HG03064 (cell line): ENCODE results near the gene PTGES2.
A peak's percentile ranks its signal among the peaks of the same experiment; 100 is the strongest.

Source experiments
- ATAC-seq: cut with Tn5 transposase; IDR thresholded peaks from one replicate; pipeline ENCODE4 v1.9.1; 2021; ENCODE audit warnings: low read depth; ENCODE audit not compliant: unreplicated experiment

Gene PTGES2

DNA sequence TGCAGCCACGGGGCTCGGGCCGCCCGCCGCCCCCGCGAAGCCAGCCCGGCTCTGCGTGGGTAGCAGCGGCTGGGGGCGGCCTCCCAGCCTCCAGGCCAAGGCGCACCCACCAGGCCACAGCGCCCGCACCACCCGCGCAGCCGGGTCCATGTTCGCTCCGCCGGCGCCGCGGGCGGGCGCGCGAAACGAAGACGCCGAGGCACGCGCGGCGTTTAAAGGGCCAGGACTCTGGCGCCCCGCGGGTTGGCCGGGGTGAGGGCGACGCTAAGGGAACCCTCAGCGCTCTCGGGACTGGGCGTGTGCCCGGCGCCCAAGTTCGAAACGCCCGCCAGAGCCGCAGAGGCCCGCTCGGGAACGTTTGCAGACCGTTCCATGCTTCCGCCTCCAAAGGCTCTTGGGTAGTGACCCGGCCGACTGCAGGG, at the start of gene PTGES2:
Gene PTGES2, minus strand, starts transcription at position 162 of the 422 bp plus-strand sequence. Its CDS starts 12 bp downstream, at position 150.
- peak; percentile 66 for ATAC-seq

DNA sequence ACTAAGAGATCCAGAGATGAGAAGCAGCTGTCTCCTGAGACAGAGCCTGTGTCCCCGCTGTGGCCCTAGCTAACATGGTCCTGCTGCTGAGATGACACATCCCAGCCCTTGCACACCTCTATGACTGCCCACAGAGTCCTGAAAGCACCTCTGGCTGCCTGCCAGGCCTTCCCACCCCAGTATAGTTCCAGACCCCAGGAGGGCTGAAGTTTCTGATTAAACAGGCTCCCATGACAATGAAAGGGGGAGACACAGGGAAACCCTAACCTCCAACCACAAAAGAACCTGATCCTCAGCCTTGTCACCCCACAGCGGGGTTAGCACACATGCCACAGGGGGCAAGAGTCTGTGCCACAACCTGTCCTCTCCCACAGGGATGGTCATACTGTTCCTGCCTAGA, 48.2 kb upstream of the PTGES2 start:
- no peak for ATAC-seq

DNA sequence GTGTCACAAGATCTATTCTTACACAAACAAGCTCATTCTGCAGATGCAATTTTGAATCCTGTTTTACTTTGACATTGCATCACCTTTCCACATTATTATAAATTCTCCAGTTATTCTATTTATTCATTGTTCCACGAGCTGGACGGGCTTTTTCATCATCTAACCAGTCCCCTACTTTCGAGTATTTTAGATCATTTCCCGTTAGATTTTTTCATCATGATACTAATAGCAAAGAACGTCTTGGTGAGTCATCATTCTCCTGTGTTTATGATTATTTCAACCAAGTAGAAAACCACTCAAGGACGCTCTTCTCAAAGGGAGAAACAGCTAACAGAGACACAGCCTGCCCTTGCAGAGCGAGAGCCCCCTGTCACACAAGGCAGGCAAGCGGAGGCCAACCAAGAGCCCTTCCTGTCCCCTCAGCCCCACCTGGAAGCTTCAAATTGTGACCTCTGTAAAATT, 47.6 kb upstream of the PTGES2 start:
- no peak for ATAC-seq

DNA sequence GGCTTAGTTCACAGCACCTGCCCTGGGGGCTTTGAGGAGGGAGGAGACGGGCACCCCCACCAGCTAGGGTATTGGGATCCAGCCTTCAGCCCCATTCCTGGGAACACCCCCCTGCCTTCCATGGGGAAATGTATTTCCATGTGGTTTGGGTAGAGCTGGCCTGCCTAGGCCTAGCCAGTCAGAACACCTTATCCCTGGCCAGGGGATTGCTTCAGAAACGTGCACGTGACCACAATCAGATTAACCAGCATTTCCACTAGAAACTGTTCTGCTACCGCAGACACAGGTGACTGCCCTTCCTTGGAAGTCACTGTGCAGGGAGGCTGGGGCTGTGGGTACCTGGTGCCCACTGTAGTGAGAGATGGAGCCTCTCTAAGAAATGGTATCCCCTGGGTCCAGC, 46.5 kb upstream of the PTGES2 start:
- no peak for ATAC-seq

DNA sequence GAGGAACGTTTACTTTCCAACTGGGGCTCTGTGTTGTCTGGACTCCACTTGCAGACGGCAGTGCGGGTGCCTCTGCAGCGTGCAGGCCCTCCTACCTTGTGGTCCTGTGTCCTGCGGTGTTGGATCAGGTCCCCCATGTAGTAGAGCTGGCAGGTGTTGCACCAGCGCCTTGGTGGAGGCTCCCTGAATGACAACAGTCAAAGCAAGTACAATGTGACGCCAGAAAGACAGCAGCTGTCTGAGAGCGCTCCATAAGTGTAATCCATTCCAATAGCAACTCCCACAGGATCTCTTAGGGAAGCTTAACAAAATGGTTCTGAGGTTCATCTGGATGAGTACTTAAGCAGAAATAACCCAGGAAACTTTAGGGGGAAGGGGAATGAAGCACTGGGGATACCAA, 42.4 kb upstream of the PTGES2 start:
- no peak for ATAC-seq

DNA sequence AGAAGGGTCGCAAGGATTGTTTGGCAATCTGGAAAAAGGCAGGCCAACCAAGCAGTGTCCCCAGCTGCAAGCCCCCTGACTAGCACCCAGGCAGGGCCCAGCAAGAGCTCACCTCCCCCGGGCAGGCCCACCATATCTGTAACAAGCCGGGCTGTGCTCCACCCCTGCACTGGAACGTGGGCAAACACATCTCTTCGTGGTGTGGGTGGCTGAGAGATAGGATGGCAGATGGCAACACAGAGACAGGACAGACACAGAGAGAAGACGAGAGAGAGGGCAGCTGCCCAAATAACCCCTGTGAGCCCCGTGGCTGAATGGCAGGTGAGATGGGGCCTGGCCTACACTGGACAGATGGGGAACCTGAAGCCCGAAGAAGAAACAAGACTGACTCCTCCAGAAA, 42.0 kb upstream of the PTGES2 start:
- ATAC-seq: no peak

DNA sequence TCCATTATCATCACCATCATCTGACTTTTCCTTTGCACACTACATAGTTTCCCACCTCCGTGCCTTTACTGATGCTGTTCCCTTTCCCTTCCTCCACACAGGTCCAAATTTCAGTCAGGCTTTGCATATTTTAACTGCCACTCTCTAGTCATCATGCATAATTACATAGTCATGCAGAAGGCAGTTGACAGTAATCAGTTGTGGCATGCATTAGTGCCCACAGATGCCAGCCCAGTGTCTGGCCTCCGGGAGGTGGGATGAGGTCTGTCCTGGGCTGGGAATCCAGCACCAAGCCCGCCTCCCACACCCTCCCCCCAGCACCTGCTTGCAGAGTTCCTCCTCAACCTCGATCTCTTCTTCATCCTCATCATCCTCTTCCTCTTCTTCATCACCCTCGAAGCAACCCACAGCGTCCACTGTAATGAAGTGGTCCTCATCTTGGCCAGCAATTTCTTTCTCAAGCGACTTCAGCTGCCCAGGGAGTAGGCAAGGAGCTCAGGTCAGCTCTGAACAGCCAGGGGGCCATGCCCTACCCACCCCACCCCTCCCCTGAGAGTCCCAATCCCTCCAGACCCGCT, 41.3 kb upstream of the PTGES2 start:
- ATAC-seq: no peak

DNA sequence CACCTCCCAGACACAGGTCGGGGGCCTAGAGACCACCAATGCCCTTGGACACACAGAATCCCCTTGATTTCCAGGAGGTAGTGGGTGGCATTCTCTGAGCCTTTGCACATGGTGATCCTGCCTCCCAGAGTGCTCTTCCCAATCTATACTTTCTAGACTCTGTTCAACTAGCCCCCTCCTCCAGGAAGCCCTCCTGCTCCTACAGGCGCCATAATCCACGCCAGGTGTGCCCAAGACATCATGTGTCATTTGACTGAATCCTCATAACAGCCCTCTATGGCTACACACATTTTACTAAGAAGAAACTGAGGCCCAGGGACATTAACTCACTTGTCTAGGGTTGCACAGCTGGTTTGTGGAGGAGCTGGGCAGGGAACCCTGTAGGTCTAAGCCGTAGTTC, 39.7 kb upstream of the PTGES2 start:
- no peak for ATAC-seq

DNA sequence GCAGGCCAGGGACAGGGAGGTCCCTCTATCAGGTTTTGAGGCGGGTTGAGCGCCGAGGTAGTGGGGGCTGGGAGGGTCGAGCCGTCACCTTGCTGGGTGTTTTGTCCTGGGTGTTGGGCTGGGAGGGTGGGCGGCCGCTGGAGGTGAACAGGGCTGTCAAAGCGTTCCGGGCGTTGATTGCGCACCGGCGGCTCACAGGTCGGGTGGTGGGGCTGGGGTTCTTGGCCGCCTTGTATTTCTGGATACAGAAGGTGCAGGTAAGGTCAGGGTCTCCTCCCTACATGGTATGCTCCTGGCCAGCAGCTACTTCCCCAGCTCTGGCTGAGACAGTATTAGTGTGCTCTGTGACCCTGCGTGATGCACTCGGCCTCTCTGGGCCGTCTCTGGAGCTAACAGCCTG, 38.6 kb upstream of the PTGES2 start:
- ATAC-seq: no peak

DNA sequence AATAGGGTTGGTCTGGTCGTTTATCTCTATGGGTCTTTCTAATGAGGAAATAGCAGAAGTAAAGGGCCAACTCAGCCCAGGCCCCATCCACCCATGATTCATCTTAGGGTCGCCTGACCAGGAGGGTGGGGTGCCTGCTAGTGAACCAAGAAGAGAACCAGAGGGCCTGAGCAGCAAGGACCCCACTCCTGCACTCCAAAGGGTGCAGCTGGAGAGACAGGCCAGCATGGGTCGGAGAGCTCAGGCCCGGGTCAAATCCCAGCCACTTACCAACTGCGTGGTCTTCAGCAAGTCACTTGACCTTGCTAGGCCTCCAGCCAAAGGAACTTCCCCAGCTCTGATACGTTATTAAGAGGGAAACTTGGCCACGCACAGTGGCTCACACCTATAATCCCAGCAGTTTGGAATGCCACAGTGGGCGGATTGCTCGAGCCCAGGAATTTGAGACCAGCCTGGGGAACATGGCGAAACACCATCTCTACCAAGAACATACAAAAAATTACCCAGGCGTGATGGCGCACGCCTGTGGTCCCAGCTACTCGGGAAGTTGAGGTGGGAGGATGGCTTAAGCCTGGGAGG, 36.9 kb upstream of the PTGES2 start:
- ATAC-seq: no peak

DNA sequence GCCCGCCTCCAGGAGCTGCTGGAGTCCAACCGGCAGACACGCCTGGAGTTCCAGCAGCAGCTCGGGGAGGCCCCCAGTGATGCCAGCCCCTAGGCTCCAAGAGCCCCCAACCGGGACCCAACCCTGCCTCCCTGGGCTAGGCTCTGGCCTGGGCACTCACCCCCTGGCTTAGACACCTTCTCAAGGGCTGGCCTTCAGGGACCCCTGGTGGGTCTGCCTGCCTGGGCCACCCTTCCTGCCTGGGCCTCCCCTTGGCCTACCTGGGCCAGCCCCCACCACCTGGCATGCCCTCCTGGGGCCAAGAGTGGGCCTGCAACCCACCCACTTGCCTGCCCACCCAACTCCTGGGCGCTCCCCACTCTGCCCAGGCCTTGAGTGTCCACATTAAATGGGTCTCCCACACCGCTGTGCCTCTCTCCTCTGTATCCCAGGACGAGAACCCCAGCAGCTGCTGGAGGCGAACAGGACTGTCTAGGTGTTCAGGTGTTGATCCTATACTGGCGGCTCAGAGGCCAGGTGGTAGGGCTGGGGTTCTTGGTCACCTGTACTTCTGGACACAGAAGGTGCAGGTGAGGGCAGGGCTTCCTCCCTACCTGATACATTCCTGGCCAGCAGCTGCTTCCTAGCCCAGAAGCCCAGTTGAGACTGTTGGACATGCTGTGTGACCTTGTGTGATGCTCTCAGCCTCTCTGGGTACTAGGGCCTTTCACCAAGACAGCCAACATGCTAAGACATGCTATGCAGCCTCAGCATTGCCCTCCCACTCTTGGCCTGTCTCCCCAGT, 36.2 kb upstream of the PTGES2 start:
- no peak for ATAC-seq

DNA sequence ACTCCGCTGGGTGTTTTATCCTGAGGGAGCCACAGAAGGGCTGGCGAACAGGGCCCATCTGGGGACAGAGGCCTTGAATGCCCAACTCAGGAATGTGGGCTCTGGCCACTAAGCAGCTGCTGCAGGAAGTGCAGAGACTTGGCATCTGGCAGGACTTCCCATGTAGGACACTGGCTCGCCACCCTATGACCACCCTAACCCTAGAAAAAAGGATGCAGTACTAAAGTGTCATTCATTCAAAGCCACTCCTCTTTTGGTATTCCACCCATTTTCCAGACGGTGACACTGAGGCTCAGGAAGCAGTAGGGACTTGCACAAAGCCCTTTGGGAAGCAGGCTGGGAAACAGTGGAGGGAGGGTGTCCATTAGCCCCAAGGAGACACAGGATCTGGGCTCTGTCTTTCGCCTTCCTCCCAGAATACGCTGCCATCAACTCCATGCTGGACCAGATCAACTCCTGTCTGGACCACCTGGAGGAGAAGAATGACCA, 35.5 kb upstream of the PTGES2 start:
- no peak for ATAC-seq

DNA sequence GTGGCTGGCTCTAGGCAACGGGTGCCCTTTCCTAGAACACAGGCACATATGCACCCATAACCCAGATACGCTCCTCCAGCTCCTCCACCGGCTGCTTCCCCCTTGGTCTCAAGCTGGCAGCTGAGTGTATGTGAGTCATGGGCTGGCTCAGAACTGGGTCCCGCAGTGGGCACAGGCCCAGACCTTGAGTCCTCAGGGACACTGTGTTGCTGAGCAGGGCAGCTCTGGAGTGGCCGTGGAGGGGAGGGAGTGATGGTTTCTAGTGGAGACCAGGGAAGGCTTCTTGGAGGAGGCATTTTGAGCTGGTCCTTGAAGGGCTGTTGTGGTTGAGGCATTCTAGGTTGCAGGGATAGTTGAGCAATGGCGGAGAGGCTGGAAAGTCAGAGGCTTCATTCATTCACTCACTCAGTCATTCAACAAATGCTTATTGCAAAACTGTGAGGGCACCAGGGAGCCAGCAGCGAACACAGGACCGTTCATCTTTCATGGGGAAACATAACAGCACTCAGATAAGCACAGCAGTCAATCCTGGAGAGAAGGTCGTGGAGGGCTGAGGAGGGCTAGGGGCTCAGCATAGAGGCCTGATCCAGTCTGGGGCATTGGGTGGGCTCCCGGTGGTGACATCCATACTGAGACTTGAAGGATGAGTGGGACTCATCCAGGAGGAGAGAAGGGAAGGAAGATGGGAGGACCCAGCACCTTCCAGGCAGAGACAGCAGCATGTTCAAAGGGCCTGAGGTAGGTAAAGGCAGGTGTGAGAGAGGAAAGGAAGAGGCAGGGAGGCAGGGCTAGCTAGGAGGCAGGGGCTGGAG, 34.9 kb upstream of the PTGES2 start:
- ATAC-seq: no peak

DNA sequence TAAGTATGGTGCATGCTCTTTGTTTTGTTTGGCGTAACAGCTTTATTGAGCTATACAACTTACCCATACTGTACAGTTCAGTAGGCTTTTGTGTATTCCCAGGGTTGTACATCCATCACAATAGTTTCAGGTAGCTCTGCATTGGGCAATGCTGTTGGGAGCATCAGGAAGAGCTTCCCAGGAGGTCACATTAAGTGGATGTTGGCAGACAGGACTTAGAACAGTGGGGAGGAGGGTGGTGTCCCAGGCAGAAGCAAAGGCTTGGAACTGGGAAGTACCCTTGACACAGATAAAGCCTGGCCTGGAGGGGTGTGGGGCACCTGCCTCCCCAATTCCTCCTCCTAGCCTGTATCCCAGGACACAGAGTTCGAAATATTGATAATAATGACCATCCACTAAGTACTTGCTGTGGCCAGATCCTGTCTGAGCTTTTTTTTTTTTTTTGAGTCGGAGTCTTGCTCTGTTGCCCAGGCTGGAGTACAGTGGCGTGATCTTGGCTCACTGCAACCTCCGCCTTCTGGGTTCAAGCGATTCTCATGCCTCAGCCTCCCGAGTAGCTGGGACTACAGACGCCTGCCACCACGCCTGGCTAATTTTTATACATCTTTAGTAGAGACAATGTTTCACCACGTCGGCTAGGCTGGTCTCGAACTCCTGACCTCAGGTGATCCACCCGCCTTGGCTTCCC, 33.8 kb upstream of the PTGES2 start:
- no peak for ATAC-seq

DNA sequence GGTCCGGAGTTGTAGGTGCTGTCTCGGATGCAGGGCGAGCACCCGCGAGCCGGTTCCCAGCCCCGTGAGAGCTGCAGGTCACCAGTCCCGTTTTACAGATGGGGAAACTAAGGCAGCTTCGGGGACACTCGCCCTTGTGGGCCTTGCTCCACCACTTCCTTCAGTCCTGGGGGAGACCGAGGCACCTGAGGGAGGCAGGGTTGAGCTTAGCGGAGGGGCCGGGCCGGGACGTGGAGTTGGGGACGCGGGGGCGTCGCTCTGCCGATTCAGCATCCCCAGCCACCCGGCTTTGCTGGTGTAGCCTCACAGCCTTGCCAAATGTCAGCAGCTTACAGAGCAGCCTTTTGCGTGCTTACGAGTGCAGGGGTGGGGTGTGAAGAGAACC, 33.1 kb upstream of the PTGES2 start:
- no peak for ATAC-seq

DNA sequence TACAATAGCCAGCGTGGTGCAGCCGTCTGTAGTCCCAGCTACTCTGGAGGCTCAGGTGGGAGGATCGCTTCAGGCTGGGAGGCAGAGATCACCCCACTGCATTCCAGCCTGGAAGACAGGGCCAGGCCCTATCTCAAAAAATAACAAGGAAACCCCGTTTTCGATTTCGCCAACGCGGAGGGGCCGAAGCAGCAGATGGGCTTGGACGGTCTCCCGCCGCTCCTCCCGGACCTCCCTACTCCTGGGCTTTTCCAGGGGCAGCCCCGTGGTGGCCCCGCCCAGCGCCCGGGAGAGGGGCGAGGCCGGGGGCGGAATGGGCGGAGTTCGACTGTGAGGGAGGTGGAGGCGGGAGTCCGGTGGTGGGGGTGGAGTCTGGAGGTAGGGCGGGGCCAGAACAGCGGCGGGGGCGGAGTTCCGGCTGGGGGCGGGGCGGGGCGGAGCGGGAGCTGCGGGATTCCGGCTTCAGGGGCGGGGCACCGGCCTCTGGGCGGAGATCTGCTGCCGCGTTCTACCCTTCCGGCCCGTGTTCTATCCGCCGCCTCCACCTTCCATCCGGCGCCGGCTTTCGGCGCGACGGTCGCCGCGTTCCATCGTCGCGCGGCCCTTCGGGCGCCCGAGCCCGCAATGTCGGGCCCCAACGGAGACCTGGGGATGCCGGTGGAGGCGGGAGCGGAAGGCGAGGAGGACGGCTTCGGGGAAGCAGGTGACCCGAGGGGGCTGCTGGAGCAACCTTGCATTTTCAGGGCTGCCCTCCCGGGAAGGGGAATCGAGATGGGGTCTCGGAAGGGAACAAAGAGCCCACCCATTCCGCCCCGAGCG, 32.5 kb upstream of the PTGES2 start, which contains the start of gene BBLN:
Gene BBLN, plus strand, starts transcription at position 482 of the 819 bp plus-strand sequence. Its CDS starts 143 bp downstream, at position 625.
- ATAC-seq: no peak

DNA sequence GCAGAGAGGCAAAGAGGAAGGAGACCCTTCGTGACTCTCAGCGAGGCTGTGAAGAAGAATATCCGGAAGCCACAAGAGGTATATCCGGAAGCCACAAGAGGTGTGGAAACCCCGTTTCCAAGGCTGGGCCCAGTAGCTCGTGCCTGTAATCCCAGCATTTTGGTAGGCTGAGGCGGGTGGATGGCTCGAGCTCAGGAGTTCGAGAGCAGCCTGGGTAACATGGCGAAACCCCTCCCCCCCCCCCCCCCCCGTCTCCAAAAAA, 31.9 kb upstream of the PTGES2 start:
- ATAC-seq: no peak

DNA sequence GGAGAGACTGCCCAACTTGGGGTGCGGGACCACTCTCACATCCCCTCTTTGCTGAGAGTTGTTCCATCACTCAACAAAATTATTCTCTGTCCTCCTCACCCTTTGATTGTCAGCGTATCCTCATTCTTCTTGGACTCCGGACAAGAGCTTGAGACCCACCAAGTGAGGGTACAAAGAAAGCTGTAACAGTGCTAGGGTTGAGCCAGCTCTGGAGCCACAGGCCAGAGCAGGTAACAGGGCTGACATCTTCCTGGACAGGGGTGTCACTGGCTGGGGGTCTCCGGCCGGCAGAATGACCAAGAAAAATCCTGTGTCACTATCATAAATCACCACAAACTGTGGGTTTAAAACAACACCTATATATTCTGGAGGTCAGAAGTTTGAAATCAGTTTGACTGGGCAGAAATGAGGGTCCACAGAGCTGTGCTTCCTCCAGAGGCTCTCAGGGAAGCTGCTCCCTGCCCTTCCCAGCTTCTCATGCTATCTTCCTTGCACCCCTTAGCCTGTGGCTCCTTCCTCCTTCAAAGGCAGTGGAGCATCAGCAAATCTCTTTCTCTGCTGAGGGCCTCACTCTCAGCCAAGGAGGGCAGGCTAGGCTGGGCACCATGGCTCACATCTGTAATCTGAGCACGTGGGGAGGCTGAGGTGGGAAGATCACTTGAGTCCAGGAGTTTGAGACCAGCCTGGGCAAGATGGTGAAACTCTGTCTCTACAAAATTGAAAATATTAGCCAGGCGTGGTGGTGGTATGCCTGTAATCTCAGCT, 28.4 kb upstream of the PTGES2 start:
- no peak for ATAC-seq
